Measurements from ENCODE around the gene ENOPH1.
"Not testable (repeated sequence)": the region's sequence is repeated elsewhere in the genome, so short reads cannot be mapped to it uniquely, and the experiment has no call there.

ENOPH1 gene

DNA sequence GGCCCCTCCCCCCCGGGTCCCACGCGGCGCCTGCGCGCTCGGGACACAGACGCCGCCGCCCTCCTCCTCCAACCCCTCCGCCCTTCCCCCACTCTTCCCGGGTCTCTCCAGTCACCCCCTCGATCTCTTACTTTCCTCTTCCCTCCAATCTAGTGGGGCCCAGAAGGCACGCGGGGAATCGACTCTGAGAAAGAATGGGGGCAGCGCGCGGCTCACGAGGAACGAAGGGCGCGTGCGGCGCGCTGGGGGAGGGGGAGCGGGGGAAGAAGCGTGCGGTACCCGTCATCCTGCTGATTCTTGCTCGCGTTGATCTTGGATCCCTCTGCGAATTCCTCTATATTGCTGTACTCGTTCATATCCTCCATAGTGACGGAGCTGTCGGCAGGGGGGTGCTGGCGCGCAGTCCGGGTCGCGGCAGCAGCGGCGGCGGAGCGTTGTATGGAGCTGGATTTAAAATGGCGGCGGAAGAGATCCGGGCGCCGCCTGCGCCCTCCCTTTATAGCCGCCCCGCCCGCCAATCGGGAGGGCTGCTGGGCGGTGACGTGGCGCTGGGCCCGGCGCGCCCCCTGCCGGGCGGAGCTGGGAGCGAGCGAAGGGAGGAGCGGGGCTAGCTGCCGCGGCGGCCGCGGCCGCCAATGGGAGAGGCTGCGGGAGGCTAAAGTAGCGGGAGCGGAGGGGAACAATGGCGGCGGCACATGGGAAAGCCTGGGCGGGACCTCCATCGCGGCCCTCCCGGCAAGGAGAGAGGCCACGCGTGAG lies 1.2 kb upstream of the ENOPH1 start:
- DNase-seq: peak; percentile 94 to 95

GRCh38 chr4:82429728-82430192 lies 630 bp upstream of the ENOPH1 start:
- peak; percentile 80 to 82 for DNase-seq

DNA sequence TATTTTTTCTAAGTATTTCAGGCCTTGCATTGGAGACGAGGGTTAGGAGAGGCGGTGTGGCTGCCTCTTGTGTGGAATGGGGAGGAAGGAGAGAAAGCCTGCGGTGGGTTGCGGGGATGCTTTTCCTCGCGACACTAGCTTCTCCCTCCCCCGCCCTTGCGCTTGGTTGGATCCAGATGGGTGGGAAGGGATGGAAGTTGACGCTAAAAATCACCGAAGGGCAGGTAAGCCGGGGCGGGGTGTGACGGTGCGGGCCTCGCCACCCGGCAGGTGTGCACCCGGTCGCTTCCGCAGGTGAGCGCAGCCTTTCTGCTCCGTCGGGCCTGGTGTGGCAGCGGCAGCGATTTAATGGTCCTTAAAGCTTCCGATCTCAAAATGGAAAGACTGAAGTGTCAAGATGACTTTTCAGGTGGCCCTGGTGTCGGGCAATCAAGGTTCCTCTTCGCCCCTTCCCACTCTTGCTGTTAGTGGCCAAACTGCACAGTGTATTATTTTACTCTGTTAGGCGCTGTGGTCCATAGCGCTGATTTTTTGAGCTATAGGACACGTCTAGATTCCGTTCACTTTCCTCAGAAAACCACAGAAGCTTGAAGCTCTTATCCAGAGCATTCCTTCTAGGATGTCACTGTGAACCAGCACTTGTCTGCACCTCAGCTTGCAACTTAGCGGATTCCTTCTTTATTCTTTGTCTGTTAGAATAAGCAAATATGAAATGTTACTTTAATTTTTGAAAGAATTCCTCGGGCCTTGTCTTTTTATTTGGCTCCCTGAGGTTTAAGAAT lies 765 bp downstream of the ENOPH1 start:
- peak; percentile 34 to 50 for DNase-seq

DNA sequence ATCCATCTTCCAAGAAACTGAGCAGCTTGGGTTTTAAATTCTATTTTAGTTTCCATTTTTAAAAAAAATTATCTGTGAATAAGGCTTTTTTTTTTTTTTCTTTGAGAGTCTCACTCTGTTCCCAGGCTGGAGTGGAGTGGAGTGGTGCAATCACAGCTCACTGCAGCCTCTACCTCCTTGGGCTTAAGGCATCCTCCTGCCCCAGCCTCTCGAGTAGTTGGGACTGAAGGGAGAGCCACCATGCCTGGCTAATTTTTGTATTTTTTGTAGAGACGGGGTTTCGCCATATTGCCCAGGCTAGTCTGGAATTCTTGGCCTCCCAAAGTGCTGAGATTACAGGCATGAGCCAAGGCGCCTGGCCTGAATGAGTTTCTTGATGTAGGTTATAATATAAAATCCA lies 1.4 kb downstream of the ENOPH1 start:
- no peak for DNase-seq

DNA sequence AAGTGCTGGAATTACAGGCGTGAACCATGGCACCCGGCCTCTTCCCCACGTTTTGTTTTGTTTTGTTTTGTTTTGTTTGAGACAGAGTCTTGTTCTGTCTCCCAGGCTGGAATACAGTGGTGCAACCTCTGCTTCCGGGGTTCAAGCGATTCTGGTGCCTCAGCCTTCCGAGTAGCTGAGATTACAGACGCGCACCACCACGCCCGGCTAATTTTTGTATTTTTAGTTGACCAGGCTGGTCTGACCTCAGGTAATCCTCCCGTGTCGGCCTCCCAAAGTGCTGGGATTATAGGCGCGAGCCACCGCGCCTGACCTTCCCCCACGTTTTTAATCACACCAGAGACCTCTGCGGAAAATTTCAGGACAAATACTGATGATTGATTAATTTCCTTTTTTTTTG lies 2.2 kb downstream of the ENOPH1 start:
- DNase-seq: no peak

DNA sequence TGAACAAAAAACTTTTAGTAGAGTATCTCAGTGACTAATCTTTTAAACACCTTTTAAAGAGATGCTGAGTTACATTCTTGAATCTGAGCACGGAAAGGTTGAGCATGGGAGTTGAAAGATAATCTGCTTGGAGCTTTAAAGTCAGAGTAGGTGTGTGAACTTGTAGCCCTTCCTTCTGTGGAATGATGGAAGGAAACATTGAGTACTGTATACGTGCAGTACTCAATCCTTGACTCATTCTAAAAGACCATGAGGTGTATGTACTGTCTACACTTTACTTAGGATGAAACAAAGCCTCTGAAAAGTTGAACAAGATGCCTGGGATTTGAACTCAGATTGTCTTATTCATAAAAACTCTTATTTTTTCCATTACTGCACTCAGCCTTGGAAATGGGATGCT lies 3.4 kb downstream of the ENOPH1 start:
- no peak for DNase-seq

GRCh38 chr4:82434949-82435348 lies 4.6 kb downstream of the ENOPH1 start:
- no peak for DNase-seq

DNA sequence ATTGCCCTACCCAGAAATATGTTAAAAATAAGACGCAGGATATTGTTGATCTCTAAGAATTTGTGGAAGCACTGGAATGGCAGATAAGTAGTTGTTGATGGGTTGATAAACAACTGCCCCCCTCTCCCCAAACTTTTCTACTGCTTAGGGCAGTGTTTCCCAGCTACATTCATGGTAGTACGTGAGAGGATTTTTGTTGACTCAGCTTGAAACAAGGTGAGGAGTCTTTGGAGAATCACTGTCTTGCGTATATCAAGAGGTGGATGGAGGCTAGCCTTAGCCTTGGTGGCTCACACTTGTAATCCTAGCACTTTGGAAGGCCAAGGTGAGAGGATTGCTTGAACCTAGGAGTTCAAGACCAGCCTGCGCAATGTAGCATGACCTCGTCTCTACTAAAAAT lies 5.7 kb downstream of the ENOPH1 start:
- no peak for DNase-seq

GRCh38 chr4:82436780-82437179 lies 6.4 kb downstream of the ENOPH1 start:
- DNase-seq: no peak

GRCh38 chr4:82437285-82438005 lies 7.1 kb downstream of the ENOPH1 start:
- DNase-seq: no peak

- no peak for DNase-seq
Observed at GRCh38 chr4:82439088-82439487, 8.7 kb downstream of the ENOPH1 start.

- DNase-seq: no peak
Observed at GRCh38 chr4:82447886-82448285, 17.5 kb downstream of the ENOPH1 start.

- no peak for DNase-seq
Observed at GRCh38 chr4:82450966-82451755, 20.8 kb downstream of the ENOPH1 start.

GRCh38 chr4:82452026-82452425 lies 21.6 kb downstream of the ENOPH1 start:
- DNase-seq: no peak

DNA sequence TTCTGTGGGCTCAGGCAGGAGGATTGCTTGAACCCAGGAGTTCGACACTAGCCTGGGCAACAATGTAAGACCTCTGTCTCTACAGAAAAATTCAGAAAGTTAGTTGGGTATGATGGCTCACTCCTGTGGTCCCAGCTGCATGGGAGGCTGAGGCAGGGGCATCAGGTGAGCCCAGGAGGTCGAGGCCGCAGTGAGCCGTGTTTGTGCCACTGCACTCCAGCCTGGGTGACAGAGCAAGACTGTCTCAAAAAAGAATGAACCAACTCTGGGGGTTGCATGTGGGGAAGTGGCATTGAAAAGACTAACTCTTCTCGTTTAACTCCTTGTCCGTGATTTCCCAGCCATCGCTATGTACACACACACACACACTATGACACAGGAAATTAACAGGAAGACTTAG lies 26.9 kb downstream of the ENOPH1 start:
- no peak for DNase-seq

DNA sequence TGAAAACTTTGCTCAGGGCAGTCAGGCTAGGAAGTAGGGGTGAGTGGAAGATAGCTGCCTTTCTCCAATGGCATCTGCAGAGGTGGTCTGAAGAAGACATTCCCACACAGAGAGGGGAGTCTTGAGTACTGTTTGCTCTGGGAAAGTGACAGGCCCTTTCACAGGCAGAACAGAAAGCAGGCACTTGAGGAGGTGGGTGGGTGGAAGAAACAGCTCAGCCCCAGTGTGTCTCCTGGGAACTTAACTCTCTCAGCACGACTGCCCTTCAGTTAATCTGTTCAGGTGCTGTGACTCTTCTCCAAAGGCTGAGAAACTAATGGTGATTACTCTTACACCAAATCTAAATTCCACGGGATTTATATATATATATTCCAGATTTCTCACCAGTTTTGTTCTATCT lies 28.3 kb downstream of the ENOPH1 start:
- no peak for DNase-seq

DNA sequence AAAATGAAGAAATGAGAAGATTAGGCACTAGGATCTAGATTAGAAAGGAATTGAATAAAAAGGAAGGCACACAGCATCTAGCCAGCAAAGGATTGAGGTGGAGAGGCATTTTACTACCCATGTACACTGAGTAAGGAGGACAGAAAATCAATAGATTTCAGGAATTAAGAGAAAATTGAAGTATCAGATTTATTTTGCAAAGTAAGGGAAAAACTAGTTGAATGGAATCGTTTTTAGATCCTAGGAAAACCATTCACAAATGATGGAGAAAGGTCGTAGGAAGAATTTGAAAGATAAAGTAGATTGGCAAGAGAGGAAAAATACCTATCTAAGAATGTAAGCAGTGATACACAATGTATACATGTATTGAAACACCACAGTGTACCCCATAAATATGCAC lies 31.3 kb downstream of the ENOPH1 start:
- DNase-seq: no peak

DNA sequence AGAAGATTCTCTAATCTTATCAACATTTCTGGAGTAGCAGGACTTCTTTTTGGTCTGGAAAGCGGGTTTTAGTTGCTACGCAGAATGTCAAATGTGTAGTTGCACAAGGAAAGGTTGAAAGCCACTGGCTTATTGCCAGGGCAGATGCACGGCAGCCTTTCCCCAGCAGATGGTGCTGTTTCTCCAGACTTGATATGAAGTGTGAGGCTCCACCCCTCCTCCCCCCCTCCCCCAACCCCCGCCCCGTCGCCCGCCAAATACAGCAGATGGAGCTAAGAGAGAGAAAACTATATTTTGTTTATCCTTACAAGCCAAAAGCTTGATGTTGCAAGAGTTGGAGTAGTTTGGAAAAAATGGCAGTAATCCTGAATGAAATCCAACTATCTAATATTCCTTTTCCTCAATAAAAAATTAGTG lies 32.0 kb downstream of the ENOPH1 start:
- peak; percentile 81 to 85 for DNase-seq

- no peak for DNase-seq
Observed at GRCh38 chr4:82463221-82463620, 32.8 kb downstream of the ENOPH1 start.

DNA sequence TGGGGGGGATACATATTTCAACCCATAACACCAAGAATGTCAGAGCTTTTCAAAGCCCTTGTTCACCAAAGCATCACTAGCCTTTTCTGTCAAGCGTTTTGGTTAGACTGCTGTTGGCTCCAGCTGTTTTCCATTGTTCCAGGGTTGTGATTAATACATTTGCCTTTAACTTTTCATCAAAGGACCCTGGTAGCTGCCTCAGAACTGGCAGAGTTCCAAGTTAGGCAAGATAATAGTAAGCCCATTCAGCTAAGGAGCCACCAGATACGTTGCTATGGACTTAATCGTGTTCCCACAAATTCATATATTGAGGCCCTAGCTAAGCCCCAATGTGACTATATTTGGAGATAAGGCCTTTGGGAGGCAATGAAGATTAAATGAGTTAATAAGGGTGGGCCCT lies 37.1 kb downstream of the ENOPH1 start:
- DNase-seq: no peak

- no peak for DNase-seq
Observed at GRCh38 chr4:82469791-82470345, 39.5 kb downstream of the ENOPH1 start.

DNA sequence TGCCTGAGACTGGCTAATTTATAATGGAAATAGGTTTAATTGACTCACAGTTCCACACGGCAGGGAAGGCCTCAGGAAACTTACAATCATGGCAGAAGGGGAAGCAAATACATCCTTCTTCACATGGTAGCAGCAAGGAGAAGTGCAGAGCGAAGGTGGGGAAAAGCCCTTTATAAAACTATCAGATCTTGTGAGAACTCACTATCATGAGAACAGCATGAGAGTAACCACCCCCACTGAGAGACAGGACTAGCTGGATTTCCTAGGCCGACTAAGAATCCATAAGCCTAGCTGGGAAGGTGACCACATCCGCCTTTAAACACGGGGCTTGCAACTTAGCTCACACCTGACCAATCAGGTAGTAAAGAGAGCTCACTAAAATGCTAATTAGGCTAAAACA lies 42.7 kb downstream of the ENOPH1 start:
- not testable (repeated sequence) for DNase-seq

All from CD4-positive, alpha-beta T cell treated with Interleukin-1 beta for 1 hour (primary cell).